HEK293 (cell line): Measurements from ENCODE around the gene EFHC1.

Experiments used
- CTCF ChIP-seq: fragments of 450-650 bp; formaldehyde crosslinking; IDR thresholded peaks from 2 replicates; pipeline ENCODE4 v1.5.1; 2016; ENCODE audit warnings: missing biosample characterization, missing genetic modification characterization
- PATZ1 ChIP-seq: fragments of 450-650 bp; formaldehyde crosslinking; IDR thresholded peaks from 2 replicates; pipeline ENCODE4 v1.5.1; 2016; ENCODE audit warnings: missing biosample characterization, missing genetic modification characterization
- REST ChIP-seq: fragments of 450-650 bp; formaldehyde crosslinking; IDR thresholded peaks from 2 replicates; pipeline ENCODE4 v1.5.1; 2016; ENCODE audit warnings: missing biosample characterization, missing genetic modification characterization
- SP3 ChIP-seq: fragments of 450-650 bp; formaldehyde crosslinking; IDR thresholded peaks from 2 replicates; pipeline ENCODE4 v1.5.1; 2016; ENCODE audit warnings: missing biosample characterization, missing genetic modification characterization
- TCF7L2 ChIP-seq: IDR thresholded peaks from 2 replicates; pipeline ENCODE4 v1.6.1; 2011; ENCODE audit warnings: low read depth, mild to moderate bottlenecking, inconsistent platforms, low read length, moderate library complexity, borderline replicate concordance
- YY1 ChIP-seq: fragments of 450-650 bp; formaldehyde crosslinking; IDR thresholded peaks from 2 replicates; pipeline ENCODE4 v1.5.1; 2018; ENCODE audit warnings: missing biosample characterization, missing genetic modification characterization
- ZNF132 ChIP-seq: fragments of 450-650 bp; formaldehyde crosslinking; IDR thresholded peaks from 2 replicates; pipeline ENCODE4 v1.5.1; 2017; ENCODE audit warnings: missing biosample characterization, missing genetic modification characterization, borderline replicate concordance
- ZNF2 ChIP-seq: fragments of 450-650 bp; formaldehyde crosslinking; IDR thresholded peaks from 2 replicates; pipeline ENCODE4 v1.5.1; 2016; ENCODE audit warnings: missing biosample characterization, missing genetic modification characterization
- ZNF23 ChIP-seq: fragments of 450-650 bp; formaldehyde crosslinking; IDR thresholded peaks from 2 replicates; pipeline ENCODE4 v1.5.1; 2016; ENCODE audit warnings: missing biosample characterization, missing genetic modification characterization, borderline replicate concordance
- ZNF274 ChIP-seq, 2 experiments: fragments of 200-500 bp in 1 of 2; fragments of 450-650 bp in 1 of 2; sonication (Bioruptor generic) in 1 of 2; formaldehyde crosslinking in 1 of 2; IDR thresholded peaks; 2 replicates each; pipeline versions ENCODE4 v1.5.1 to v1.6.1; 2014 to 2016; ENCODE audit warnings: borderline replicate concordance in 1 of 2, inconsistent platforms in 1 of 2, low read length in 1 of 2, missing biosample characterization in 1 of 2, missing genetic modification characterization in 1 of 2
- ZNF501 ChIP-seq: fragments of 450-650 bp; formaldehyde crosslinking; IDR thresholded peaks from 2 replicates; pipeline ENCODE4 v1.5.1; 2016; ENCODE audit warnings: missing biosample characterization, missing genetic modification characterization
- ZNF558 ChIP-seq: fragments of 450-650 bp; formaldehyde crosslinking; IDR thresholded peaks from 2 replicates; pipeline ENCODE4 v1.5.1; 2016; ENCODE audit warnings: missing biosample characterization, missing genetic modification characterization
- ZNF639 ChIP-seq: fragments of 450-650 bp; formaldehyde crosslinking; IDR thresholded peaks from 2 replicates; pipeline ENCODE4 v1.5.1; 2016; ENCODE audit warnings: missing biosample characterization, missing genetic modification characterization
- ZSCAN16 ChIP-seq: fragments of 450-650 bp; formaldehyde crosslinking; IDR thresholded peaks from 2 replicates; pipeline ENCODE4 v1.5.1; 2016; ENCODE audit warnings: missing biosample characterization, missing genetic modification characterization

- TF ChIP-seq TCF7L2 (no peak), CTCF (tag by site-specific recombination) (no peak), ZNF132 (tag by site-specific recombination) (no peak), ZNF501 (tag by site-specific recombination) (no peak), ZNF639 (tag by site-specific recombination) (no peak), PATZ1 (tag by site-specific recombination) (no peak), ZNF558 (tag by site-specific recombination) (no peak), ZSCAN16 (tag by site-specific recombination) (no peak), ZNF23 (tag by site-specific recombination) (no peak), ZNF2 (tag by site-specific recombination) (no peak), YY1 (tag by site-specific recombination) (no peak), SP3 (tag by site-specific recombination) (no peak), ZNF274 (IDR thresholded peaks at IDR 0.05; ENCODE audit: low read length) (no peak), ZNF274 (tag by site-specific recombination; IDR thresholded peaks at IDR 0.05; ENCODE audit: borderline replicate concordance) (no peak), REST (no peak)
These were observed 115.7 kb downstream of the EFHC1 start for GRCh38 chr6:52535711-52536423.
